Thoracic aorta (tissue), 2 donors: Measurements from ENCODE around the gene CIC. TPM values are rescaled to one million over a fixed set of nuclear protein-coding genes. Genes with fewer than 3 reads are reported as not detected.
"Not testable (repeated sequence)": the region's sequence is repeated elsewhere in the genome, so short reads cannot be mapped to it uniquely, and the experiment has no call there.

Experiments used
- ATAC-seq: fragments of 150-250 bp; one replicate; pipeline ENCODE4 v1.8.0; 2017; ENCODE audit warnings: low read depth; ENCODE audit not compliant: insufficient number of reproducible peaks, low FRiP score
- DNase-seq: peaks from one replicate; pipeline ENCODE4 v3.0.0-alpha.2; 2020; ENCODE audit warnings: low spot score
- H3K27ac ChIP-seq, 2 donors: fragments of 200-600 bp; sonication (generic); 1 replicate in 1 of 2; 2 replicates in 1 of 2; pipeline ENCODE4 v1.5.1; 2016; ENCODE audit warnings: mild to moderate bottlenecking in 2 of 2, moderate library complexity in 2 of 2
- H3K27me3 ChIP-seq: fragments of 200-600 bp; sonication (generic); replicated peaks from 2 replicates; pipeline ENCODE4 v1.6.0; 2016; ENCODE audit warnings: mild to moderate bottlenecking; ENCODE audit not compliant: insufficient read depth
- H3K36me3 ChIP-seq: fragments of 200-600 bp; sonication (generic); one replicate; pipeline ENCODE4 v1.5.1; 2016
- H3K4me1 ChIP-seq, 2 donors: fragments of 200-600 bp; sonication (generic); 1 replicate in 1 of 2; 2 replicates in 1 of 2; pipeline versions ENCODE4 v1.5.1 to v1.6.0; 2016; ENCODE audit warnings: low read depth in 2 of 2, mild to moderate bottlenecking in 1 of 2; ENCODE audit not compliant: control insufficient read depth in 1 of 2
- H3K4me3 ChIP-seq: fragments of 200-600 bp; sonication (generic); 2 replicates; pipeline ENCODE4 v1.5.1; 2016; ENCODE audit warnings: mild to moderate bottlenecking
- H3K9me3 ChIP-seq: fragments of 200-600 bp; sonication (generic); 2 replicates; pipeline ENCODE4 v1.5.1; 2016
- total RNA-seq, 2 donors: library from RNA; depleted of rRNA; stranded (reverse); fragments of >200 nt; gene quantifications; one replicate each; pipeline versions ENCODE4 v1.1.0 to v1.2.3, GENCODE V29; 2016
- TF ChIP-seq, protein P1 (sequence below): fragments of 200-600 bp; sonication (generic); IDR thresholded peaks from one replicate; pipeline ENCODE4 v1.5.1; 2019; ENCODE audit warnings: antibody characterized with exemption

Gene CIC
- total RNA-seq, 2 donors from 2014 or later, result 57.1 to 112 TPM

DNA sequence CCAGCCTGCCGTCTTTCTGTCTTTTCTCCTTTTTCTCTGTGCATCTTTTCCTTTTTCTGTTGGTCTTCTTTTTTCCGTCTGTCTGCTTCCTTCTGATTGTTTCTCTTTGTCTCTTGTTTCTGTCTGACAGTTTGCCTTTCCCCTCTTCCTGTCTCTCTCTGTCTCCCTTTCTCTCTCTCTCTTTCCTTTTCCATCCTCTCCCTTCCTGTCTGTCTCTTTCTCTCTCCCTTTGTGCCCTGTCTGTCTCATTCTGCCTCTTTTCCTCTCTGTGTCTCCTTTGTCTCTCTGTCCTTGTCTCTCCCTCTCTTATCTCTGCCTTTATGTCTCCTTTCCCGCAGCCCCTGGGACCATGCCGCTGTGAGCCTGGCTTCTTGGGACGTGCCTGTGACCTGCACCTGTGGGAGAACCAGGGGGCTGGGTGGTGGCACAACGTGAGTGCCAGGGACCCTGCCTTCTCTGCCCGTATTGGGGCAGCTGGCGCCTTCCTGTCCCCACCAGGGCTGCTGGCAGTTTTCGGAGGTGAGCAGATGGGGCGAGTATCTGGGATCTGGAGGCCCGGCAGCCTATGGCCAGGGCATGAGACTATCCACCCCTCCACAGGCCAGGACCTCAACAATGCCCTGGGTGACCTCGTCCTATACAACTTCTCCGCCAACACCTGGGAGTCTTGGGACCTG is 65.8 kb downstream of the CIC start:
- no peak overlapping the region for H3K27ac ChIP-seq
- H3K27me3 ChIP-seq, result no peaks in the 10 kb centered on the region
- no peaks in the 10 kb centered on the region for H3K4me1 ChIP-seq
- no peak overlapping the region for H3K4me3 ChIP-seq
- ATAC-seq, result no peak
- no peak for DNase-seq
- no peaks in the 10 kb centered on the region for H3K9me3 ChIP-seq
- H3K36me3 ChIP-seq, result peaks cover 13% of the 10 kb centered on the region
- TF ChIP-seq, protein P1, sequence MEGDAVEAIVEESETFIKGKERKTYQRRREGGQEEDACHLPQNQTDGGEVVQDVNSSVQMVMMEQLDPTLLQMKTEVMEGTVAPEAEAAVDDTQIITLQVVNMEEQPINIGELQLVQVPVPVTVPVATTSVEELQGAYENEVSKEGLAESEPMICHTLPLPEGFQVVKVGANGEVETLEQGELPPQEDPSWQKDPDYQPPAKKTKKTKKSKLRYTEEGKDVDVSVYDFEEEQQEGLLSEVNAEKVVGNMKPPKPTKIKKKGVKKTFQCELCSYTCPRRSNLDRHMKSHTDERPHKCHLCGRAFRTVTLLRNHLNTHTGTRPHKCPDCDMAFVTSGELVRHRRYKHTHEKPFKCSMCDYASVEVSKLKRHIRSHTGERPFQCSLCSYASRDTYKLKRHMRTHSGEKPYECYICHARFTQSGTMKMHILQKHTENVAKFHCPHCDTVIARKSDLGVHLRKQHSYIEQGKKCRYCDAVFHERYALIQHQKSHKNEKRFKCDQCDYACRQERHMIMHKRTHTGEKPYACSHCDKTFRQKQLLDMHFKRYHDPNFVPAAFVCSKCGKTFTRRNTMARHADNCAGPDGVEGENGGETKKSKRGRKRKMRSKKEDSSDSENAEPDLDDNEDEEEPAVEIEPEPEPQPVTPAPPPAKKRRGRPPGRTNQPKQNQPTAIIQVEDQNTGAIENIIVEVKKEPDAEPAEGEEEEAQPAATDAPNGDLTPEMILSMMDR, result no peak

DNA sequence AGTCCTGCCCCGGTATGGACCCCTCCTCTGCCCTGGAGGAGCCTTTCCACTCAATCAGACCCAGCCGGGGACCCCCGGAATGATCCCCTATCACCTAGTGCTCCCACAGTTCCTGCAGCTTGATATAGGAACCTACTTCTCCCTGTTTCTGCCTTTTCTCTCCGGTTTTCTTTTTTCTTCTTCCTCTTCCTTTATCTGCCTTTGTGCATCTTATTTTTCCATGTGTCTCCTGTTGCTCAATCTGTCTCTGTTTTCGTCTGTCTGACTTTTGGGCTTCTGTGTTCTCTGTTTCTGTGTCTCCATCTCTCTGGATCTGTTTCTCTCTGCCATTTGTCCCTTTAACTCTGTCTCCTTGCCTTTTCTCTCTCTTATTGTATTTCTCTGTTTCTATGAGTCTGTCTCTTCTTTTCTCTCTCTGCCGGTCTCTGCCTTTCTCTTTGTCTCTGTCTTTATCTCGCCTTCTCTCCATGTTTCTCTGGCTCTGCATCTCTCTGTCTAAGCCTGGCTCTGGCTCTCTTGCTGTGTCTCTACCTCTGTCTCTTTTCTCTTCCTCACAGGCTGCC is 66.4 kb downstream of the CIC start:
- Histone ChIP-seq H3K27me3 (no peaks in the 10 kb centered on the region), H3K4me3 (no peak overlapping the region), H3K4me1 (no peaks in the 10 kb centered on the region), H3K36me3 (peaks cover 13% of the 10 kb centered on the region), H3K9me3 (no peaks in the 10 kb centered on the region), H3K27ac (no peak overlapping the region)
- TF ChIP-seq, protein P1, result no peak
- ATAC-seq (no peak), DNase-seq (no peak)

DNA sequence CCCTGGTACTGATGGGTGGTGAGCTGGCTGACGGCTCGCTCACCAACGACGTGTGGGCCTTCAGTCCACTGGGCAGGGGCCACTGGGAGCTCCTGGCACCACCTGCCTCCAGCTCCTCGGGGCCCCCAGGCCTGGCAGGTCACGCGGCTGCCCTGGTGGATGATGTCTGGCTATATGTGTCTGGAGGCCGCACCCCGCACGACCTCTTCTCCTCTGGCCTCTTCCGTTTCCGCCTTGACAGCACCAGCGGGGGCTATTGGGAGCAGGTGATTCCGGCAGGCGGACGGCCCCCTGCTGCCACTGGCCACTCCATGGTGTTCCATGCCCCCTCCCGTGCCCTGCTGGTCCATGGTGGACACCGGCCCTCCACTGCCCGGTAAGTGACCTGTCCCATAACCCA is 66.9 kb downstream of the CIC start:
- TF ChIP-seq, protein P1, result no peak
- ATAC-seq (no peak), DNase-seq (no peak)
- Histone ChIP-seq H3K27ac (no peak overlapping the region), H3K27me3 (no peaks in the 10 kb centered on the region), H3K9me3 (no peaks in the 10 kb centered on the region), H3K4me3 (no peak overlapping the region), H3K36me3 (peaks cover 13% of the 10 kb centered on the region), H3K4me1 (no peaks in the 10 kb centered on the region)

DNA sequence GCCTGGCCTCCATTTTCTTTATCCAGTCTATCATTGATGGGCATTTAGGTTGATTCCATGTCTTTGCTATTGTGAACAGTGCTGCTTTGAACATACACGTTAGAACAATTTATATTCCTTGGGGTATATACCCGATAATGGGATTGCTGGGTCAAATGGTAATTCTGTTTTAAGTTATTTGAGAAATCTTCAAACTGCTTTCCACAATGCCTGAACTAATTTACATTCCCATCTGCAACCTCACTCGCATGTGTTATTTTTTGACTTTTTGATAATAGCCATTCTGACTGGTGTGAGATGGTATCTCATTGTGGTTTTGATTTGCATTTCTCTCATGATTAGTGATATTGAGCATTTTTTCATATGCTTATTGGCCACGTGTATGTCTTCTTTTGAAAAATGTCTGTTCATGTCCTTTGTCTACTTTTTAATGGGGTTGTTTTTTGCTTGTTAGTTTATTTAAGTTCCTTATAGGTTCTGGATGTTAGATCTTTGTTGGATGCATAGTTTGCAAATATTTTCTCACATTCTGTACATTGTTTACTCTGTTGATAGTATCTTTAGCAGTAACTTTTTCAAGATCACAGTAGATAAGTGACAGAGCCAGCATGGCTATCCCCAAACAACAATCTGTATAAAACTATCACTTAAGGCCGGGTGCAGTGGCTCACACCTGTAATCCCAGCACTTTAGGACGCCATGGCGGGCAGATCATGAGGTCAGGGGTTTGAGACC is 70.2 kb downstream of the CIC start:
- not testable (repeated sequence) for H3K9me3 ChIP-seq, H3K4me1 ChIP-seq, H3K4me3 ChIP-seq, DNase-seq, H3K27me3 ChIP-seq, ATAC-seq, H3K27ac ChIP-seq
- peaks cover 20% of the 10 kb centered on the region for H3K36me3 ChIP-seq

DNA sequence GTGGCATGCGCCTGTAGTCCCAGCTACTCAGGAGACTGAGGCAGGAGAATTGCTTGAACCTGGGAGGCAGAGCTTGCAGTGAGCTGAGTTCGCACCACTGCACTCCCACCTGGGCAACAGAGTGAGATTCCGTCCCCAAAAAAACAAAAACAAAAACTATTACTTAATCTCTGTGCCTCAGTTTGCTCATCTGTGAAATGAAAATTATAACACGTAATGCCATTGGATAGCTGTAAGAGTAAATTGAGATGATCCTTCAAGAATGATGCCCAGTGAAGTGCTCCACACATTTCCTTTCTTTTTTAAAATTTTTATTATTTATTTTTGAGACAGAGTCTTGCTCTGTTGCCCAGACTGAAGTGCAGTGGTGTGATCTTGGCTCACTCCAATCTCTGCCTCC is 70.9 kb downstream of the CIC start:
- not testable (repeated sequence) for DNase-seq, ATAC-seq, H3K27ac ChIP-seq, H3K27me3 ChIP-seq, H3K4me3 ChIP-seq, H3K9me3 ChIP-seq, H3K4me1 ChIP-seq
- peaks cover 23% of the 10 kb centered on the region for H3K36me3 ChIP-seq

DNA sequence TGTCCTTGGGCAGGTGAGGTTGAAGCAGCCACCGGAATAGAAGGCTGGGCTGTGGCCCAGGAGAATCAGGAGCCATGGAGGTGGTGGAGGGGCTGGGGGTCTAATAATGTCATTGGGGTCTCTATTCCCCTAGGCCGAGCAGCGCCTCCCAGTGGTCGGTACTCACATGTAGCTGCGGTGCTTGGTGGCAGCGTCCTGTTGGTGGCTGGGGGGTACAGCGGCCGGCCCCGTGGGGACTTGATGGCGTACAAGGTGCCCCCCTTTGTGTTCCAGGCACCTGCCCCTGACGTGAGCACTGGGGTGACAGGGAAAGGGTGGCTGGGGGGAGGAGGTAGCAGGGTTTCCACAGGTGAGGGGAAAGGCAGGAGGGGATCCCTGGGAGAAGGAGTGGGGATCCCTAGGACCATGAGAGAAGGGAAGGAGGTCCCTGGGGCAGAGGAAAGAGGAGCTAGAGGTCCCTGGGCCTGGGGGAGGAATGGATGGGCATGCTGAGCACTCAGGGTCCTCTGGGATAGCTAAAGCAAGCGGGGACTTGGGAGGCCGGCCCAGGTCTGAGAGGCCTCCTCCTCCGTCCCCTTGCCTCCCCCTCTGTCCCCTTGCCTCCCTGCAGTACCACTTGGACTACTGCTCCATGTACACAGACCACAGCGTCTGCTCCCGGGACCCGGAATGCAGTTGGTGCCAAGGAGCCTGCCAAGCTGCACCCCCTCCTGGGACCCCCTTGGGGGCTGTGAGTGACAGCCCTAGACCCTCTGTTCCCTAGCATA is 74.5 kb downstream of the CIC start:
- DNase-seq (no peak), ATAC-seq (no peak)
- Histone ChIP-seq H3K4me3 (no peak overlapping the region), H3K4me1 (no peaks in the 10 kb centered on the region), H3K27ac (no peak overlapping the region), H3K36me3 (peaks cover 10% of the 10 kb centered on the region), H3K27me3 (no peaks in the 10 kb centered on the region), H3K9me3 (no peaks in the 10 kb centered on the region)
- TF ChIP-seq, protein P1, result no peak
